Cardiac muscle cell (in vitro differentiated cells and primary cell): Measurements from ENCODE around the gene SMIM14. TPM values are rescaled to one million over a fixed set of nuclear protein-coding genes. Genes with fewer than 3 reads are reported as not detected.
A peak's percentile ranks its signal among the peaks of the same experiment; 100 is the strongest.
"Not testable (repeated sequence)": the region's sequence is repeated elsewhere in the genome, so short reads cannot be mapped to it uniquely, and the experiment has no call there.

Experiments used
- DNase-seq, 2 donors: peaks; one replicate each; pipeline versions ENCODE4 v3.0.0 to v3.0.0-alpha.2; 2010 to 2017; ENCODE audit warnings: low read depth in 1 of 2, low spot score in 1 of 2
- H3K27ac ChIP-seq: fragments of 200-600 bp; sonication (generic); 2 replicates; pipeline ENCODE4 v1.5.1; 2016
- H3K27me3 ChIP-seq: fragments of 200-600 bp; sonication (generic); 2 replicates; pipeline ENCODE4 v1.6.0; 2016; ENCODE audit warnings: control low read depth
- H3K36me3 ChIP-seq: fragments of 200-600 bp; sonication (generic); 2 replicates; pipeline ENCODE4 v1.5.1; 2016; ENCODE audit warnings: control low read depth
- H3K4me1 ChIP-seq: fragments of 200-600 bp; sonication (generic); 2 replicates; pipeline ENCODE4 v1.8.1; 2017; ENCODE audit warnings: low read depth, mild to moderate bottlenecking, mixed run types
- H3K4me3 ChIP-seq: fragments of 200-600 bp; sonication (generic); 2 replicates; pipeline ENCODE4 v1.5.1; 2016; ENCODE audit warnings: mild to moderate bottlenecking
- H3K9me3 ChIP-seq: fragments of 200-600 bp; sonication (generic); 2 replicates; pipeline ENCODE4 v1.5.1; 2017; ENCODE audit warnings: low read depth, mild to moderate bottlenecking, control low read depth
- CTCF ChIP-seq: IDR thresholded peaks from 2 replicates; pipeline ENCODE4 v1.5.1; 2012; ENCODE audit warnings: low read depth, mild to moderate bottlenecking, low read length
- polyA plus RNA-seq: library from polyadenylated mRNA; unstranded; fragments of >200 nt; fragmentation: Nextera tagmentation; extraction: Ambion mirVana; gene quantifications from 2 replicates; pipeline ENCODE4 v1.2.1, GENCODE V29; 2016
- total RNA-seq: library from RNA; depleted of rRNA; stranded (reverse); fragments of >200 nt; gene quantifications from 2 replicates; pipeline ENCODE4 v1.2.3, GENCODE V29; 2016

Gene SMIM14
- total and polyA plus RNA-seq, 2 experiments from 2014 or later: 5.2 to 35.9 TPM

DNA sequence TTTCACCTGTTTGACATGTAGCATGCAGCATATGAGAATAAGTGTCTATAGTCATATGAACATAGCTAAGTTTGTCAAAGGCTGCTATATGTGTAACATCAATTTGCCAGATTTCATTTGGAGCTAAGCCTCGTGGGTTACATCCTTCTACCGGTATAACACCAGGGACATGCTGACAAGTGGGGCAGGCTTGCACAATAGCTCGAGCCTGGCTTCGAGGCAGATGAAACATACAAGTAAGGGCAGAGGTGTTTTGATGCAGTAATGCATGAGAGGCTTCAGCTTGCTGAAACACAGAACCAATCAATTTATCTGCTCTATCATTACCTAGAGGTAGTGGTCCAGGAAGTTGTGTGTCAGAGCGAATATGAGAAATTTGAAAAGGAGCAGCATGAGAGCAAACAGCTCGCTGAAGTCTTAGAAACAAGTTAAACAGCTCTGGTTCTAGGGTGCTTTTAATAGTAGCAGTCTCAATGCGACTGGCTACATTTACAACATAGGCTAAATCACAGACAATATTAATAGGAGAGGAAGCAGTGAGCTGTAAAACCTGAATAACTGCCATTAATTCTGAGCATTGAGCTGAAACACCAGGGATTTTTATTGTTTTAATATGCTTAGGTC lies 96.6 kb downstream of the SMIM14 start:
- TF ChIP-seq CTCF: no peak
- H3K27ac ChIP-seq: no peak overlapping the region
- no peaks in the 10 kb centered on the region for H3K9me3 ChIP-seq
- no peak overlapping the region for H3K4me3 ChIP-seq
- no peaks in the 10 kb centered on the region for H3K27me3 ChIP-seq
- no peaks in the 10 kb centered on the region for H3K36me3 ChIP-seq
- H3K4me1 ChIP-seq: no peaks in the 10 kb centered on the region
- peak in 1 of 2 donors; percentile 47 for DNase-seq

GRCh38 chr4:39539089-39539611 lies 99.5 kb downstream of the SMIM14 start:
- H3K4me1 ChIP-seq: no peaks in the 10 kb centered on the region
- no peak for DNase-seq
- H3K27ac ChIP-seq: no peak overlapping the region
- no peaks in the 10 kb centered on the region for H3K9me3 ChIP-seq
- H3K27me3 ChIP-seq: no peaks in the 10 kb centered on the region
- no peak overlapping the region for H3K4me3 ChIP-seq
- TF ChIP-seq CTCF: no peak
- H3K36me3 ChIP-seq: no peaks in the 10 kb centered on the region

DNA sequence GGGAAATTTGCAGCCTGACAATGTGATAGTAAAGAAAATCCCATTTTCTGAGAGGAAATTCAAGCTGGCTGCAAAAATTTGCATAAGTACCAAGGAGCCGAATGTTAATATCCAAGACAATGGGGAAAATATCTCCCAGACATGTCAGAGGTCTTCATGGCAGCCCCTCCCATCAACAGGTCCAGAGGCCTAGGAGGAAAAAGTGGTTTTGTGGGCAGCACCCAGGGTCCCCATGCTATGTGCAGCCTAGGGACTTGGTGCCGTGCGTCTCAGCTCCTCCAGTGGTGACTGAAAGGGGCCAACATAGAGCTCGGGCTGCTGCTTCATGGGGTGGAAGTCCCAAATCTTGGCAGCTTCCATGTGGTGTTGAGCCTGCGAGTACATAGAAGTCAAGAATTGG lies 105.1 kb downstream of the SMIM14 start:
- Histone ChIP-seq H3K4me1 (no peaks in the 10 kb centered on the region), H3K4me3 (no peak overlapping the region), H3K9me3 (no peaks in the 10 kb centered on the region), H3K36me3 (peaks cover 4% of the 10 kb centered on the region), H3K27me3 (no peaks in the 10 kb centered on the region), H3K27ac (no peak overlapping the region)
- DNase-seq: no peak
- no peak for TF ChIP-seq CTCF

DNA sequence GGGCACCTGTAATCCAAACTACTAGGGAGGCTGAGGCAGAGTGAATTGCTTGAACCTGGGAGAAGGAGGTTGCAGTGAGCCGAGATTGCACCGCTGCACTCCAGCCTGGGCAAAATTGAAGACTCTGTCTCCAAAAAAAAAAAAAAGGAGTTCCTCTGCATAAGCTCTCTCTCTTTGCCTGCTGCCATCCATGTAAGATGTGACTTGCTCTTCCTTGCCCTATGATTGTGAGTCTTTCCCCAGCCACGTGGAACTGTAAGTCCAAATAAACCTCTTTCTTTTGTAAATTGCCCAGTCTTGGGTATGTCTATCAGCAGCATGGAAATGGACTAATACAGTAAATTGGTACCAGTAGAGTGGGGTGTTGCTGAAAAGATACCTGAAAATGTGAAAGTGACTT lies 106.4 kb downstream of the SMIM14 start:
- H3K27ac ChIP-seq, H3K4me1 ChIP-seq, H3K4me3 ChIP-seq, H3K36me3 ChIP-seq, H3K9me3 ChIP-seq, DNase-seq, H3K27me3 ChIP-seq: not testable (repeated sequence)

DNA sequence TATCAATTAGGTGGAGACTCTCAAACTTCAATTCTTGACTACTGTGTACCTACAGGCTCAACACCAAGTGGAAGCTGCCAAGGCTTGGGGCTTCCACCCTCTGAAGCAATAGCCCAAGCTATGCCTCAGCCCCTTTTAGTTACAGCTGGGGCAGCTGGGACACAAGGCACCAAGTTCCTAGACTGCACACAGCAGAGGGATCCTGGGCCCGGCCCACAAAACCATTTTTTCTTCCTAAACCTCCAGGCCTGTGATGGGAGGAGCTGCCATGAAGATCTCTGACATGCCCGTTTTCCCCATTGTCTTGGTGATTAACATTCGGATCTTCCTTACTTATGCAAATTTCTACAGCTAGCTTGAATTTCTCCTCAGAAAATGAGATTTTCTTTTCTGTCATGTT lies 108.0 kb downstream of the SMIM14 start:
- TF ChIP-seq CTCF: no peak
- no peak overlapping the region for H3K4me3 ChIP-seq
- H3K9me3 ChIP-seq: no peaks in the 10 kb centered on the region

DNA sequence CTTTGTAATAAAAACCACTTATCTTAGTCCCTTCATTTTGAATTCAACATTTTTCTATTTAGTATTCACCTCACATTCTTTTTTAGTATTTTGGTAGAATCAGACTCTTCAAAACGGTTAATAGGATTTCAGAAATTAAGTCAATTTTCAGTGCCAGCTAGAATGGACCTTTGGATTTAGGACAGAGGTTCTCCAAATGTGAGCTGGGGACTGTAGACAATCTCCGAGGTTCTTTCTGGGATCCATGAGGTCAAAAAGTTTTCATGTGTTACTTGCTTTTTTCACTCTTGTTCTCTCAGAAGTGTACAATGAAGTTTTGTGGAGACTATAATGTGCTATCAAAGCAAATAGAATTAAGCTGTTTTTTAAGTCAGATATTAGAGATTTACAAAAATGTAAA lies 109.1 kb downstream of the SMIM14 start:
- Histone ChIP-seq H3K36me3 (peaks cover 4% of the 10 kb centered on the region), H3K4me1 (no peaks in the 10 kb centered on the region), H3K27ac (no peak overlapping the region), H3K9me3 (no peaks in the 10 kb centered on the region), H3K27me3 (no peaks in the 10 kb centered on the region), H3K4me3 (no peak overlapping the region)
- DNase-seq: no peak
- TF ChIP-seq CTCF: no peak

More for the DNA sequence above, 108.0 kb downstream of the SMIM14 start:
- Histone ChIP-seq H3K4me1 (no peaks in the 10 kb centered on the region), H3K27ac (no peak overlapping the region), H3K36me3 (peaks cover 4% of the 10 kb centered on the region), H3K27me3 (no peaks in the 10 kb centered on the region)
- no peak for DNase-seq
